T-cell (primary cell): Measurements from ENCODE around the gene MED14. TPM values are rescaled to one million over a fixed set of nuclear protein-coding genes. Genes with fewer than 3 reads are reported as not detected.
"Not testable (repeated sequence)": the region's sequence is repeated elsewhere in the genome, so short reads cannot be mapped to it uniquely, and the experiment has no call there.

Experiments used
- ATAC-seq, 4 experiments: fragments of 200-7000 bp in 3 of 4; fragments of 150-1000 bp in 1 of 4; cut with Tn5 transposase; replicated peaks in 1 of 4; 1 replicate in 3 of 4; 2 replicates in 1 of 4; pipeline ENCODE4 v1.10.0; 2021; ENCODE audit warnings: moderate library complexity in 3 of 4, mild to moderate bottlenecking in 2 of 4, moderate number of reproducible peaks in 1 of 4
- CTCF ChIA-PET, 2 donors: fragments of 300-600 bp; sonication (Branson Sonifier 250); formaldehyde crosslinking; loops; one replicate each; lab custom pipeline; 2022; ENCODE audit warnings: antibody characterized with exemption in 2 of 2; lab: Charles Lee
- POLR2A ChIA-PET, 2 donors: fragments of 300-600 bp; sonication (Branson Sonifier 250); formaldehyde crosslinking; loops; one replicate each; lab custom pipeline; 2022; ENCODE audit warnings: antibody characterized with exemption in 2 of 2; lab: Charles Lee
- DNase-seq, 35 experiments: peaks; one replicate each; pipeline versions ENCODE4 v3.0.0 to v3.0.0-alpha.2; 2013 to 2023
- H3K27ac ChIP-seq: one replicate; pipeline ENCODE4 v1.5.1; 2013; ENCODE audit warnings: low read length
- H3K27me3 ChIP-seq, 2 experiments: replicated peaks in 1 of 2; 1 replicate in 1 of 2; 2 replicates in 1 of 2; pipeline versions ENCODE4 v1.6.1 to v1.7.0; 2013; ENCODE audit warnings: low read length in 1 of 2, mixed read lengths in 1 of 2; ENCODE audit not compliant: control insufficient read depth in 2 of 2, insufficient read depth in 2 of 2; ENCODE audit errors: extremely low read depth in 1 of 2
- H3K36me3 ChIP-seq, 2 donors: 1 replicate in 1 of 2; 2 replicates in 1 of 2; pipeline versions ENCODE4 v1.6.1 to v1.7.0; 2013; ENCODE audit warnings: low read length in 1 of 2; ENCODE audit not compliant: control insufficient read depth in 2 of 2, insufficient read depth in 1 of 2; ENCODE audit errors: extremely low read depth in 1 of 2
- H3K4me1 ChIP-seq, 2 experiments: 1 replicate in 1 of 2; 2 replicates in 1 of 2; pipeline versions ENCODE4 v1.6.1 to v1.7.0; 2013; ENCODE audit warnings: low read length in 2 of 2, mixed read lengths in 1 of 2; ENCODE audit not compliant: insufficient read depth in 2 of 2, control insufficient read depth in 1 of 2; ENCODE audit errors: extremely low read depth in 1 of 2
- H3K4me3 ChIP-seq, 2 donors: 1 replicate in 1 of 2; 2 replicates in 1 of 2; pipeline versions ENCODE4 v1.5.1 to v1.7.0; 2013; ENCODE audit warnings: mild to moderate bottlenecking in 2 of 2, low read length in 1 of 2, moderate library complexity in 1 of 2; ENCODE audit not compliant: control insufficient read depth in 1 of 2; ENCODE audit errors: extremely low read depth in 1 of 2
- H3K9me3 ChIP-seq: 2 replicates; pipeline ENCODE4 v1.7.0; 2013
- H3K27ac Mint-ChIP-seq, 2 donors: one replicate each; pipeline ENCODE4 v1.8.0; 2020 to 2021; ENCODE audit warnings: mild to moderate bottlenecking in 2 of 2, mixed read lengths in 2 of 2
- H3K27me3 Mint-ChIP-seq, 2 donors: one replicate each; pipeline ENCODE4 v1.8.0; 2021 to 2022; ENCODE audit warnings: mixed read lengths in 2 of 2
- H3K36me3 Mint-ChIP-seq: one replicate; pipeline ENCODE4 v1.8.0; 2021; ENCODE audit warnings: mixed read lengths
- H3K4me1 Mint-ChIP-seq, 3 donors: one replicate each; pipeline ENCODE4 v1.8.0; 2020 to 2022; ENCODE audit warnings: mixed read lengths in 3 of 3, mild to moderate bottlenecking in 1 of 3
- H3K4me3 Mint-ChIP-seq, 3 donors: one replicate each; pipeline ENCODE4 v1.8.0; 2020 to 2022; ENCODE audit warnings: mild to moderate bottlenecking in 3 of 3, mixed read lengths in 3 of 3, moderate library complexity in 3 of 3
- H3K9me3 Mint-ChIP-seq, 3 donors: one replicate each; pipeline ENCODE4 v1.8.0; 2020 to 2022; ENCODE audit warnings: mixed read lengths in 3 of 3
- WGBS: methylation state at CpG from one replicate; pipeline ENCODE4 v1.1.5; 2013; ENCODE audit warnings: missing lambda C conversion rate; ENCODE audit not compliant: insufficient coverage; 5-methylcytosine and 5-hydroxymethylcytosine counted together
- total RNA-seq, 35 experiments: library from RNA in 6 of 35; stranded (reverse) in 6 of 35; fragments of 120-200 nt in 1 of 35; gene quantifications; one replicate each; pipeline versions ENCODE4 v1.2.1 to v1.2.4 and lab custom pipeline; 2013 to 2026

MED14 gene
- total RNA-seq, 5 donors from 2014 or later (not counting 1 experiment from before 2014, with no cell fraction given), result 30.7 to 56.0 (median 43.2) TPM

DNA sequence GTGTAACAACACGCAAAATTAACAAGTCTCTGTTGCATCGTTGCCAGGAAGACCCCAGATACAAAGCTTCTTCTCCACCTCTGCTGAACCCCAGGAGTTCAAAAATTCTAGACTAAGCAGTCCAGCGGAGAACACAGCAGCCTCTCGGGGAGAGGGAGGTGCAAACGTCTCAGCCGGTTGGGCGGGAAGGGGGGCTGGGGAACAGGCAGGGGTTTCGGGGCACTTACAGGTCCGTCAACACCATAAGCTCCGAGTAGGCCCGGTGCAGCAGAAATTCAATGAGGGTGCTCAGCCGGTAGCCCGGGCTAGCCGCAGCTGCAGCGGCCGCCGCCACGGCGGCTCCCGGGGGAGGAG, 394 bp downstream of the MED14 start:
- Histone ChIP-seq H3K27me3 (no peaks in the 10 kb centered on the region), H3K27ac (peak overlapping the region; percentile 96), H3K36me3 (no peaks in the 10 kb centered on the region), H3K4me3 (peak overlapping the region; percentile 71 to 78), H3K4me1 (peaks cover 13 to 22% of the 10 kb centered on the region in 2 experiments), H3K9me3 (no peaks in the 10 kb centered on the region)
- 0% methylated on average over 11 of the region's 20 CpGs for WGBS
- H3K4me3 Mint-ChIP-seq, result peak overlapping the region; percentile 86 to 94 (median 92)
- H3K27ac Mint-ChIP-seq, result peak overlapping the region; percentile 84 to 90
- ATAC-seq, result peak; percentile 7 to 27 (median 18)
- peaks cover 59 to 75% (median 73%) of the 10 kb centered on the region in 3 donors for H3K4me1 Mint-ChIP-seq
- no peaks in the 10 kb centered on the region for H3K9me3 Mint-ChIP-seq
- POLR2A ChIA-PET, result interaction anchor here (0.6 to 1.1 kb wide), 4 partner anchors 45 to 1919 kb away, joined by 3 to 4 read pairs (median 4); no protein-coding TSS in a partner anchor
- H3K36me3 Mint-ChIP-seq, result no peaks in the 10 kb centered on the region
- no peaks in the 10 kb centered on the region for H3K27me3 Mint-ChIP-seq
- peak in 26 of 35 experiments; percentile 5 to 55 (median 24) for DNase-seq
- CTCF ChIA-PET, result interaction anchor here (0.5 to 2.7 kb wide), 7 partner anchors 11 to 648 kb away, joined by 3 to 17 read pairs (median 4); no protein-coding TSS in a partner anchor

DNA sequence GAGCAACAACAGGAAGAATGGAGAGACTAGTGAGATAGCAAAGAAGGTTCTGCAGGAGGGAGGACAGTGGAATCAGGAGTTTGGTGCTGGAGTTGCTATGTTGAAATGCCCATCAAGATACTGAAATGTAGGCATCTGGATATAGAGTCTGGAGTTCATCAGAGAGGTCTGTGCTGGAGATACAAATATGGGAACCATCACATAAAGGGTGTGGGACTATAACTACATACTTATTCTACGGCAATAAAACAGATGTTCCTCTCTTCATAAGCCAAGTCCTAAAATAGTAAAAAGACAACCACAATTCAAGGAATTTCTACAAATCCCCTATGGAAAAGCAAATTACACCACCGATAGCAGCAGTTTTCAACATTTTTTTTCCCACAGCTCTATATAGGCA, 1.6 kb downstream of the MED14 start:
- no peak overlapping the region for H3K27ac ChIP-seq
- H3K27ac Mint-ChIP-seq, result peak overlapping the region; percentile 39 to 50
- ChIA-PET POLR2A (no interaction called here), CTCF (no interaction called here)
- peaks cover 13 to 28% of the 10 kb centered on the region in 2 experiments for H3K4me1 ChIP-seq
- no peaks in the 10 kb centered on the region for H3K27me3 Mint-ChIP-seq
- no peaks in the 10 kb centered on the region for H3K9me3 ChIP-seq
- H3K4me3 ChIP-seq, result peak overlapping the region in 1 of 2 donors; percentile 23
- H3K4me1 Mint-ChIP-seq, result peaks cover 63 to 80% (median 79%) of the 10 kb centered on the region in 3 donors
- H3K9me3 Mint-ChIP-seq, result no peaks in the 10 kb centered on the region
- ATAC-seq (no peak), DNase-seq (no peak)
- H3K36me3 Mint-ChIP-seq, result no peaks in the 10 kb centered on the region
- H3K36me3 ChIP-seq, result no peaks in the 10 kb centered on the region
- no peaks in the 10 kb centered on the region for H3K27me3 ChIP-seq
- WGBS, result no CpG with 5 or more reads among the region's 2 CpGs
- peak overlapping the region; percentile 86 to 94 (median 92) for H3K4me3 Mint-ChIP-seq

DNA sequence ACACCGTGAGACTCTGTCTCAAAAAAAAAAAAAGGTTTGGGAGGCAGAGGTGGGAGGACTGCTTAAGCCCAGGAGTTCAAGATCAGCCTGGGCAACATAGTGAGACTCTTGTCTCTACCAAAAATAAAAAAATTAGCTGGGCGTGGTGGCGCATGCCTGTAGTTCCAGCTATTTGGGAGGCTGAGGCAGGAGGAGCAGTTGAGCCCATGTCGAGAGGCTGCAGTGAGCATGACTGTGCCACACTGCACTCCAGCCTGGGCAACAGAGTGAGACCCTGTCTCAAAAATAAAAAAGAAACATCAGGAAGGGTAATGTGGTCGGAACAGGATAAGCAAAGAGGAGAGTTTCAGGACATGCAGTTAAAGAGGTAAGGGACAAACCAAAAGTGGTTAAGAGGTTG, 2.8 kb downstream of the MED14 start:
- H3K27me3 ChIP-seq, H3K9me3 Mint-ChIP-seq, H3K27ac ChIP-seq, H3K4me3 ChIP-seq, H3K36me3 ChIP-seq, H3K9me3 ChIP-seq, DNase-seq, H3K36me3 Mint-ChIP-seq, H3K27me3 Mint-ChIP-seq, CTCF ChIA-PET, ATAC-seq, POLR2A ChIA-PET: not testable (repeated sequence)
- no CpG with 5 or more reads among the region's 5 CpGs for WGBS
- H3K4me1 Mint-ChIP-seq, result peaks cover 62 to 78% (median 77%) of the 10 kb centered on the region in 3 donors
- peak overlapping the region; percentile 8 to 81 for H3K27ac Mint-ChIP-seq
- H3K4me3 Mint-ChIP-seq, result peak overlapping the region in 2 of 3 donors; percentile 1 to 11
- peaks cover 13 to 26% of the 10 kb centered on the region in 2 experiments for H3K4me1 ChIP-seq

DNA sequence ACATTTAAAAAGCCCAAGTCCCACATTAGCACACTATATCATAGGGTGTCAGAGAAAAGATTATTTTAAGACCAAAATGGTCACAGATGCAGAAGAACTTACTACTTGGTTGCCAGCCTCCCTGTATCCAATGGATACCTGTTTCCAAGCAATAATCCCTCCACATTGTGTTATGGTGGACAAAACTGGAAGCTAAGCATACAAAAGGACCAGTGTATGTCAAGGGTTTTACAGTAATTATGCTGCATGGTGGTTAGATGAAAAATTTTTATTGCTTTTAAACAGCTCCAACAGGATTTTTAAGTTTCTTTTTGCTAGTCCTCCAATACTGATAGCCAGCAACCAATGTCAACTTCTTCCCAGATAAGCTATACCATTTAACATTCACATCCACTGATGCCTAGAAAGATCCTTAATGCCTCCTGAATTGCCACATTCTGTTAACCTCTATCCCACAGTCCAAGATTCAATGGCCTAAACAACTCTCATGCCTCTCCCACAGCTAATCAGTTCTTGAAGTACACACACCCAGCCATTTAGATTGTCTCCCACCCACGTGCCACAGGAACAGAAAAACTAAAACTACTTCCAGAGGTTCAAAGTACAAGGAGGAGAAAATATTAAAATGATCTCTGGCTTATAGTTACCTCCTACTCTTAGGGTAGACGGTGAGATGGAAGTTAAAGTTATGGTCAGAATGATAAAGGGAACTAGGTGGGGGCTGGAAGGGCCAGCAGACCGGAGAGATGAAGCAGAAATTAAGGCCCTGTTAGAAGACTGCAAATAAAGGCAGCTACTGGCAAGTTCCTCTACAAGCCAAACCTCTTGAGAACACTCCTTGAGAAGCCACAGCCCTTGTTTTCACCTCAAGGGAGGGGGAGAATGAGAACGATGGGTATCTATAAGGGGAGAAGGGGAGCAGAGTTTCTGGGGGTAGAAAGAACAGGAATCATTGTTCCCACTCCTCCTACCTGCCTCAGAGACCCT, 5.5 kb downstream of the MED14 start:
- Mint-ChIP-seq H3K9me3 (no peaks in the 10 kb centered on the region), H3K36me3 (peaks cover 18% of the 10 kb centered on the region), H3K27ac (peak overlapping the region; percentile 12 to 25), H3K4me3 (peak overlapping the region in 2 of 3 donors; percentile 8 to 36), H3K27me3 (no peaks in the 10 kb centered on the region), H3K4me1 (peaks cover 67 to 80% (median 71%) of the 10 kb centered on the region in 3 donors)
- Histone ChIP-seq H3K27ac (no peak overlapping the region), H3K36me3 (no peaks in the 10 kb centered on the region), H3K4me3 (no peak overlapping the region), H3K9me3 (no peaks in the 10 kb centered on the region), H3K27me3 (no peaks in the 10 kb centered on the region), H3K4me1 (peaks cover 9 to 18% of the 10 kb centered on the region in 2 experiments)
- CTCF ChIA-PET, result interaction anchor here in 1 of 2 donors (1.1 kb wide), 1 partner anchor 79 kb away, joined by 3 read pairs; no protein-coding TSS in a partner anchor
- WGBS, result no CpG with 5 or more reads among the region's 4 CpGs
- no peak for DNase-seq
- ATAC-seq, result no peak
- POLR2A ChIA-PET, result interaction anchor here in 1 of 2 donors (0.7 kb wide), 1 partner anchor 82 kb away, joined by 7 read pairs; no protein-coding TSS in a partner anchor

DNA sequence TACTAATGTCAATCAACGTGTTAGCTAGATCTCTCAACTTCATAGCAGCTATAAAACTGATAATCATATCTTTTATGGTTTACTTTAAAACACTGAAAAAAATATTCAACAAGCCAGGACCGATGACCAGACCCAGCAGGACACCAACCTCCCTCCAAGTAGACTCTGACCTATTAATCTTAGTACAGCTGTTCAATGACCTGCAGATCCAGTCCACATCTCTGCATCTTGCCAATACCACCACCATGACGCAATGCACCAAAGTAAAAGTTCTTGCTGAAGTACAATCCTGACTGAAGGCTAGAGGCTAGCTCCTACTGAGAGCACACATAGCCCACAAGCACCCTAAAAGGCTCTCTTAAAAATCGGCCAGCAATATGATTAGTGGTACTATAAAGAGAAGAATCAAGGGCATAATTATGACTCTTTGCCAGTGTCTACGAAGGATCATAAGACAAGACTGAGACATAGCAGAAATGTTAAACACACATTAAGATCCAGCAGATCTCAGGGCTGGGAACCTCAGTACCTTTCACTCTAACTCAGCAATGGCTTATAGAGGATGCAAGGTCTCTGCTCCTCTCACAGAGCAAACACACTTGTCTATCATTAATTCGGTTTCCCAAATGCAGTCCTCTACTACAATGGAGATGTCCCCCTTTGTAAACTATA, 7.6 kb downstream of the MED14 start:
- DNase-seq (no peak), ATAC-seq (no peak)
- ChIA-PET POLR2A (interaction anchor here in 1 of 2 donors (0.7 kb wide), 1 partner anchor 30 kb away, joined by 4 read pairs; no protein-coding TSS in a partner anchor), CTCF (interaction anchor here in 1 of 2 donors (1.0 kb wide), 1 partner anchor 67 kb away, joined by 3 read pairs; no protein-coding TSS in a partner anchor)
- Mint-ChIP-seq H3K4me3 (no peak overlapping the region), H3K36me3 (peaks cover 30% of the 10 kb centered on the region), H3K27me3 (no peaks in the 10 kb centered on the region), H3K27ac (peak overlapping the region in 1 of 2 donors; percentile 37), H3K9me3 (no peaks in the 10 kb centered on the region), H3K4me1 (peaks cover 62 to 77% (median 72%) of the 10 kb centered on the region in 3 donors)
- Histone ChIP-seq H3K36me3 (peaks cover 0 to 2% of the 10 kb centered on the region in 2 donors), H3K27me3 (no peaks in the 10 kb centered on the region), H3K27ac (no peak overlapping the region), H3K4me3 (no peak overlapping the region), H3K9me3 (no peaks in the 10 kb centered on the region), H3K4me1 (peaks cover 8 to 11% of the 10 kb centered on the region in 2 experiments)
- WGBS, result no CpG with 5 or more reads among the region's 6 CpGs

DNA sequence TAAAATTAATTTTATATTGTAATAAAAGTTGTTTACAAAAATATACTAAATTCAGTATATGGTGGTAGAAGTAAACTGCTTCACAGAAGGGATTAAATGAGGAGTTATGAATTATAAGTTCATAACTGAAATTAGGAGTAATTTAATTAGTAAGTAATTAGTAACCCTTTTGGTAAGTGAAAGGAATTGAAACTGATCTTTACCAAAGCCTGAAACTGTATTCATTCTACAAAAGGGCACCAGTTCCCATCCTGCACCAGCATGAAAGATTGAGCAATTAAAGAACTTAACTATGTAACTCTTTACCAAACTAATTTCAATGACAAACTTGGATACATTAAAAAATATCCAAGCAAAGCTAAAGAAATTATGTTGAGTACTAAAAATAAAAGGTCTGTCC, 8.2 kb downstream of the MED14 start:
- Mint-ChIP-seq H3K4me3 (no peak overlapping the region), H3K27me3 (no peaks in the 10 kb centered on the region), H3K36me3 (peaks cover 35% of the 10 kb centered on the region), H3K27ac (no peak overlapping the region), H3K9me3 (no peaks in the 10 kb centered on the region), H3K4me1 (peaks cover 63 to 77% (median 73%) of the 10 kb centered on the region in 3 donors)
- ATAC-seq (no peak), DNase-seq (no peak)
- peaks cover 7 to 15% of the 10 kb centered on the region in 2 experiments for H3K4me1 ChIP-seq
- no peak overlapping the region for H3K27ac ChIP-seq
- no peak overlapping the region for H3K4me3 ChIP-seq
- H3K36me3 ChIP-seq, result peaks cover 0 to 2% of the 10 kb centered on the region in 2 donors
- no peaks in the 10 kb centered on the region for H3K9me3 ChIP-seq
- no peaks in the 10 kb centered on the region for H3K27me3 ChIP-seq
- POLR2A ChIA-PET, result no interaction called here
- CTCF ChIA-PET, result interaction anchor here in 1 of 2 donors (1.0 kb wide), 1 partner anchor 67 kb away, joined by 3 read pairs; no protein-coding TSS in a partner anchor
